Measurements from ENCODE around the gene ZBTB20. TPM values are rescaled to one million over a fixed set of nuclear protein-coding genes. Genes with fewer than 3 reads are reported as not detected.

The ZBTB20 gene
- total RNA-seq, 4 donors from 2014 or later: 148 to 242 (median 188) TPM

DNA sequence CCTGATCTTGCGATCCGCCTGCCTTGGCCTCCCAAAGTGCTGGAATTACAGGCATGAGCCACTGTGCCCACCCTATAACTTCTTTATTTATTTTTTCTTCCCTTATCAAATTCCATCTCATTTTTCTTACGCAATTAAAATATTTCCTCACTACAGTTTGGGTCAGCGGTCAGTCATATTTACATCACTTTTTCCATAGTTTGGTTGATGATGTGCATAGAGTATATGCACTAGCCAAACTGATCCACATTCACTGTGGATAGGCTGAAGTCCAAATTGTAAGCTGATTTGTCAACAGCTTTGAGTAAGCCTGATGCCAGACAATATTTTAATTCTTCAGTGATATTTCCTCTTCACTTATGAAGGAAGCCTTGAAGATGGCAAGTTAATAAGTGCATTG is 596.9 kb downstream of the ZBTB20 start:
- H3K27me3 ChIP-seq: no peaks in the 10 kb centered on the region
- H3K9me3 ChIP-seq: no peaks in the 10 kb centered on the region
- TF ChIP-seq POLR2A (IDR thresholded peaks at IDR 0.05): no peak
- TF ChIP-seq, protein P1, sequence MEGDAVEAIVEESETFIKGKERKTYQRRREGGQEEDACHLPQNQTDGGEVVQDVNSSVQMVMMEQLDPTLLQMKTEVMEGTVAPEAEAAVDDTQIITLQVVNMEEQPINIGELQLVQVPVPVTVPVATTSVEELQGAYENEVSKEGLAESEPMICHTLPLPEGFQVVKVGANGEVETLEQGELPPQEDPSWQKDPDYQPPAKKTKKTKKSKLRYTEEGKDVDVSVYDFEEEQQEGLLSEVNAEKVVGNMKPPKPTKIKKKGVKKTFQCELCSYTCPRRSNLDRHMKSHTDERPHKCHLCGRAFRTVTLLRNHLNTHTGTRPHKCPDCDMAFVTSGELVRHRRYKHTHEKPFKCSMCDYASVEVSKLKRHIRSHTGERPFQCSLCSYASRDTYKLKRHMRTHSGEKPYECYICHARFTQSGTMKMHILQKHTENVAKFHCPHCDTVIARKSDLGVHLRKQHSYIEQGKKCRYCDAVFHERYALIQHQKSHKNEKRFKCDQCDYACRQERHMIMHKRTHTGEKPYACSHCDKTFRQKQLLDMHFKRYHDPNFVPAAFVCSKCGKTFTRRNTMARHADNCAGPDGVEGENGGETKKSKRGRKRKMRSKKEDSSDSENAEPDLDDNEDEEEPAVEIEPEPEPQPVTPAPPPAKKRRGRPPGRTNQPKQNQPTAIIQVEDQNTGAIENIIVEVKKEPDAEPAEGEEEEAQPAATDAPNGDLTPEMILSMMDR (IDR thresholded peaks at IDR 0.05): no peak
- 96 to 97% methylated on average over 4 of the region's 4 CpGs for WGBS, 2 donors
- H3K4me1 ChIP-seq: peaks cover 0 to 5% of the 10 kb centered on the region in 2 donors
- H3K36me3 ChIP-seq: no peaks in the 10 kb centered on the region
- no peak overlapping the region for H3K27ac ChIP-seq
- DNase-seq: no peak
- intact Hi-C loops (cut with DNase I): no loop called here
- no peak overlapping the region for H3K4me3 ChIP-seq (replicated peaks in 1 of 3)

DNA sequence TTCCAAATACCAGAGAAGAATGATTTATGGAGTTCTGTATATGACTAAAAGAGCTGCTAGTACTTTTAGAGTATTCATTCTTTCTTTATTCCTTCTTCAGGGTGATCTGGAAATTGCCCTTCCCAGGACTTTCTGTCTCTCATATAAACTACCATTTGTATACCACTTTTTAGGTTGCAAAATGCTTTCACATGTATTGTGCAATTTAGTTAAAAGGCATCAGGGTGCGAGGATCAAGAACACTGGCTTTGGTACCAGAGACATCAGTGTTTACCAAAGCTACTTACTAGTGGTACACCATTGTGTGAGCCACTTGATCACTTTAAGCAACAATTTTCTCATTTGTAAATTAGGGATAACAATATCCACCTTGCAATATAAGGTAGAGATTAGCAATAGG is 601.9 kb downstream of the ZBTB20 start:
- Histone ChIP-seq H3K4me3 (replicated peaks in 1 of 3) (no peak overlapping the region), H3K27me3 (no peaks in the 10 kb centered on the region), H3K4me1 (no peaks in the 10 kb centered on the region), H3K27ac (no peak overlapping the region), H3K36me3 (no peaks in the 10 kb centered on the region), H3K9me3 (no peaks in the 10 kb centered on the region)
- TF ChIP-seq, protein P1 (IDR thresholded peaks at IDR 0.05): no peak
- no peak for TF ChIP-seq POLR2A (IDR thresholded peaks at IDR 0.05)
- 89 to 93% methylated on average over 1 of the region's 1 CpG for WGBS, 2 donors
- DNase-seq: no peak
- intact Hi-C loops (cut with DNase I): no loop called here

DNA sequence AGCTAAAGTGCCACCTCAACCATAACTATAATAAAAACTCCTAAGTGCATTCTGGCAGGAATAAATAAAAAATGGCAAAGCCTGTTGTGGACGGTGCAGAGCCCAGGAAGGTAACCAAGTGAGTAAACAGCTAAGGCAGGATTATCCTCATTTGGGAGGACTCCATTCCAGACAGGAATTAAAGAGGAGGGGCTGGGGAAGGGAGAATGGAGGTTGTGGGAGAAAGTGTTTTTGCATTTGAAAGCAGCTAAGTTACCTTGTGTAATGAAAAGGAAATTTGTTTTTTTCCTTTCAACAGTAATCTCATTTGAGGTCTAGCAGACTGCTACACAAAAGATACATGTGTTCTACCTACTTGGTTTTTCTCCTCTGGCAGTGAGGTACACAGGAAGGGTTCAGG is 604.7 kb downstream of the ZBTB20 start:
- TF ChIP-seq POLR2A (IDR thresholded peaks at IDR 0.05): no peak
- TF ChIP-seq, protein P1 (IDR thresholded peaks at IDR 0.05): no peak
- no peaks in the 10 kb centered on the region for H3K9me3 ChIP-seq
- no peak overlapping the region for H3K4me3 ChIP-seq (replicated peaks in 1 of 3)
- no peak overlapping the region for H3K27ac ChIP-seq
- WGBS, 2 donors: 69 to 76% methylated on average over 1 of the region's 1 CpG
- no peak for DNase-seq
- H3K36me3 ChIP-seq: no peaks in the 10 kb centered on the region
- H3K27me3 ChIP-seq: no peaks in the 10 kb centered on the region
- H3K4me1 ChIP-seq: no peaks in the 10 kb centered on the region
- intact Hi-C loops (cut with DNase I): no loop called here

DNA sequence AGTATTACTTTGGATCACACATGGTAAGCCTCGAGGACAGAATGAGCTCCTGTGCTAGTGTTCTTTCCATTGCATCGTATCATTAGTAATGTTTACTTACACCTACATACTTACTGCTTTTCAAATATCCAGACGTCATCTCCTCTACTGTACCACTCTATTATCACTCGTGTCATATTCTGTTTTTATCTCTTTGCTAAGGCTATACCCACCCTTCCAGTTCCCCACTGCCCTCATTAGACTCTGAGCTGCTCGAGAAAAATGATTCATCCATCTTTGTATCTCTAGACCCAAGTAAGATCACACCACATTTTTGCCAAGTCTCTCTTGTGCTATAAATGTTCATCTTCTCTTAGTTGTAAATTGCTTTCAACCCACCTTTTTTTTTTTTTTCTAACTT is 607.6 kb downstream of the ZBTB20 start:
- H3K27ac ChIP-seq: no peak overlapping the region
- TF ChIP-seq, protein P1 (IDR thresholded peaks at IDR 0.05): no peak
- TF ChIP-seq POLR2A (IDR thresholded peaks at IDR 0.05): no peak
- DNase-seq: no peak
- no peak overlapping the region for H3K4me3 ChIP-seq (replicated peaks in 1 of 3)
- intact Hi-C loops (cut with DNase I): no loop called here
- H3K4me1 ChIP-seq: no peaks in the 10 kb centered on the region
- WGBS, 2 donors: 91 to 94% methylated on average over 5 of the region's 5 CpGs
- no peaks in the 10 kb centered on the region for H3K36me3 ChIP-seq
- H3K27me3 ChIP-seq: no peaks in the 10 kb centered on the region
- no peaks in the 10 kb centered on the region for H3K9me3 ChIP-seq

DNA sequence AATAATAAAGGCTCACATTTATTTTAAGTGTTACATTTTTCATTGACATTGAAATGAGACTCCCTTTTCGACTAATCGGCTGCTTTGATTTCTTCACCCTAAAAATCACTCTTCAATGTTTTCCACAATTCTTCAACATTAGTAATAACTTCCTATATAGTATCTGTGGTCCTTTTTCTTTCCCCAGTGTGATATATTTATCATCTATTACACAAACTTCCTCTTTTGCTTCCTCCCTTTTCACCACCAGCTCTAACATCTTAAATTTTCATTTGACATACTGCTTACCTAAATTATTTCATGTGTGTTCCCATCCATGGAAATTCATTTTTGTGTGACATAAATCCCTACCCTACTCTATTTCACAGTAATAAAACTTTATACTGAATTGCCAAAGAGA is 608.9 kb downstream of the ZBTB20 start:
- Histone ChIP-seq H3K27ac (no peak overlapping the region), H3K4me1 (no peaks in the 10 kb centered on the region), H3K4me3 (replicated peaks in 1 of 3) (no peak overlapping the region), H3K9me3 (no peaks in the 10 kb centered on the region), H3K27me3 (no peaks in the 10 kb centered on the region), H3K36me3 (no peaks in the 10 kb centered on the region)
- 90 to 93% methylated on average over 2 of the region's 2 CpGs for WGBS, 2 donors
- no peak for TF ChIP-seq POLR2A (IDR thresholded peaks at IDR 0.05)
- TF ChIP-seq, protein P1 (IDR thresholded peaks at IDR 0.05): no peak
- no peak for DNase-seq
- intact Hi-C loops (cut with DNase I): no loop called here

All from thyroid gland (tissue), 4 donors.